ENCODE results near the gene ZNF440.

GRCh38 chr19:11833541-11833940 is 19.5 kb downstream of the ZNF440 start:
- no peak for TF ChIP-seq EZH2phosphoT487 (IDR thresholded peaks at IDR 0.05; ENCODE audit: borderline replicate concordance, low read length)
- TF ChIP-seq CTCF (IDR thresholded peaks at IDR 0.05; ENCODE audit: low read depth, low read length, poor library complexity, severe bottlenecking), result no peak
